HEK293 (cell line): ENCODE data around the gene CHST1.

ENCODE experiments used
- CTCF ChIA-PET: fragments of 350-600 bp; formaldehyde crosslinking; extraction: SDS; loops from one replicate; lab custom pipeline; 2021; ENCODE audit warnings: antibody characterized with exemption; lab: Yijun Ruan, JAX
- POLR2A ChIA-PET: fragments of 300-600 bp; formaldehyde crosslinking; extraction: SDS; loops from one replicate; lab custom pipeline; 2020; ENCODE audit warnings: antibody characterized with exemption, inconsistent platforms; lab: Yijun Ruan, JAX
- H3K27ac ChIP-seq: fragments of 200-500 bp; sonication (Bioruptor generic); 2 replicates; pipeline ENCODE4 v1.5.1; 2014; ENCODE audit warnings: low read depth, low read length, control low read depth, inconsistent platforms; ENCODE audit errors: extremely low read depth
- H3K36me3 ChIP-seq, 2 experiments: fragments of 200-500 bp in 1 of 2; sonication (Bioruptor generic) in 1 of 2; 1 replicate in 1 of 2; 2 replicates in 1 of 2; pipeline ENCODE4 v1.5.1; 2014 to 2017; ENCODE audit warnings: inconsistent platforms in 2 of 2, low read length in 2 of 2; ENCODE audit not compliant: control insufficient read depth in 2 of 2, insufficient read depth in 1 of 2
- H3K4me1 ChIP-seq: fragments of 200-500 bp; sonication (Bioruptor generic); 2 replicates; pipeline ENCODE4 v1.5.1; 2014; ENCODE audit warnings: mild to moderate bottlenecking, low read length, inconsistent platforms; ENCODE audit not compliant: control insufficient read depth, insufficient read depth
- H3K4me3 ChIP-seq: 2 replicates; pipeline ENCODE4 v1.5.1; 2011; ENCODE audit warnings: low read depth, mild to moderate bottlenecking, control low read depth, low read length, moderate library complexity
- H3K9me3 ChIP-seq: fragments of 200-500 bp; sonication (Bioruptor generic); 2 replicates; pipeline ENCODE4 v1.5.1; 2014; ENCODE audit warnings: low read depth, low read length, inconsistent platforms; ENCODE audit not compliant: control insufficient read depth, insufficient read depth
- FEZF1 ChIP-seq: fragments of 450-650 bp; formaldehyde crosslinking; IDR thresholded peaks from 2 replicates; pipeline ENCODE4 v1.5.1; 2016; ENCODE audit warnings: missing biosample characterization, missing genetic modification characterization
- PRDM10 ChIP-seq: fragments of 450-650 bp; formaldehyde crosslinking; IDR thresholded peaks from 2 replicates; pipeline ENCODE4 v1.5.1; 2016; ENCODE audit warnings: missing biosample characterization, missing genetic modification characterization
- SETDB1 ChIP-seq: IDR thresholded peaks from one replicate; pipeline ENCODE4 v1.6.1; 2017; ENCODE audit warnings: mild to moderate bottlenecking, low read length, moderate library complexity, mixed read lengths; ENCODE audit not compliant: insufficient read length
- TCF7L2 ChIP-seq: IDR thresholded peaks from 2 replicates; pipeline ENCODE4 v1.6.1; 2011; ENCODE audit warnings: low read depth, mild to moderate bottlenecking, inconsistent platforms, low read length, moderate library complexity, borderline replicate concordance
- WT1 ChIP-seq: fragments of 450-650 bp; formaldehyde crosslinking; IDR thresholded peaks from 2 replicates; pipeline ENCODE4 v1.5.1; 2016; ENCODE audit warnings: missing biosample characterization, missing genetic modification characterization
- ZBTB8A ChIP-seq: fragments of 450-650 bp; formaldehyde crosslinking; IDR thresholded peaks from 2 replicates; pipeline ENCODE4 v1.5.1; 2016; ENCODE audit warnings: missing biosample characterization, missing genetic modification characterization
- ZNF121 ChIP-seq: fragments of 450-650 bp; formaldehyde crosslinking; IDR thresholded peaks from 2 replicates; pipeline ENCODE4 v1.5.1; 2016; ENCODE audit warnings: missing biosample characterization, missing genetic modification characterization
- ZNF138 ChIP-seq: fragments of 450-650 bp; formaldehyde crosslinking; IDR thresholded peaks from 2 replicates; pipeline ENCODE4 v1.5.1; 2016; ENCODE audit warnings: missing biosample characterization, missing genetic modification characterization, borderline replicate concordance
- ZNF140 ChIP-seq: fragments of 450-650 bp; formaldehyde crosslinking; IDR thresholded peaks from 2 replicates; pipeline ENCODE4 v1.5.1; 2016; ENCODE audit warnings: missing biosample characterization, missing genetic modification characterization
- ZNF16 ChIP-seq: fragments of 450-650 bp; formaldehyde crosslinking; IDR thresholded peaks from 2 replicates; pipeline ENCODE4 v1.5.1; 2016; ENCODE audit warnings: low read depth, missing biosample characterization, missing genetic modification characterization
- ZNF184 ChIP-seq: fragments of 450-650 bp; IDR thresholded peaks from 2 replicates; pipeline ENCODE4 v1.5.1; 2018; ENCODE audit warnings: missing biosample characterization, mild to moderate bottlenecking, missing genetic modification characterization
- ZNF19 ChIP-seq: fragments of 450-650 bp; formaldehyde crosslinking; IDR thresholded peaks from 2 replicates; pipeline ENCODE4; 2016; ENCODE audit warnings: missing biosample characterization, missing genetic modification characterization, low read depth
- ZNF280C ChIP-seq: fragments of 450-650 bp; formaldehyde crosslinking; IDR thresholded peaks from 2 replicates; pipeline ENCODE4 v1.5.1; 2016; ENCODE audit warnings: missing biosample characterization, missing genetic modification characterization
- ZNF341 ChIP-seq: fragments of 450-650 bp; formaldehyde crosslinking; IDR thresholded peaks from 2 replicates; pipeline ENCODE4; 2016; ENCODE audit warnings: low read depth, missing biosample characterization, missing genetic modification characterization
- ZNF391 ChIP-seq: fragments of 450-650 bp; formaldehyde crosslinking; IDR thresholded peaks from 2 replicates; pipeline ENCODE4 v1.5.1; 2016; ENCODE audit warnings: low read depth, missing biosample characterization, missing genetic modification characterization, borderline replicate concordance
- ZNF394 ChIP-seq: fragments of 450-650 bp; formaldehyde crosslinking; IDR thresholded peaks from 2 replicates; pipeline ENCODE4 v1.5.1; 2016; ENCODE audit warnings: missing biosample characterization, missing genetic modification characterization, mild to moderate bottlenecking, moderate library complexity, borderline replicate concordance
- ZNF398 ChIP-seq: fragments of 450-650 bp; formaldehyde crosslinking; IDR thresholded peaks from 2 replicates; pipeline ENCODE4 v1.5.1; 2017; ENCODE audit warnings: missing biosample characterization, missing genetic modification characterization
- ZNF473 ChIP-seq: fragments of 450-650 bp; formaldehyde crosslinking; IDR thresholded peaks from 2 replicates; pipeline ENCODE4 v1.5.1; 2017; ENCODE audit warnings: missing biosample characterization, missing genetic modification characterization
- ZNF521 ChIP-seq: fragments of 450-650 bp; formaldehyde crosslinking; IDR thresholded peaks from 2 replicates; pipeline ENCODE4 v1.5.1; 2017; ENCODE audit warnings: missing biosample characterization, mild to moderate bottlenecking, missing genetic modification characterization
- ZNF529 ChIP-seq: fragments of 450-650 bp; formaldehyde crosslinking; IDR thresholded peaks from 2 replicates; pipeline ENCODE4 v1.5.1; 2017; ENCODE audit warnings: missing genetic modification characterization, missing biosample characterization; ENCODE audit not compliant: insufficient replicate concordance
- ZNF530 ChIP-seq: fragments of 450-650 bp; formaldehyde crosslinking; IDR thresholded peaks from 2 replicates; pipeline ENCODE4 v1.5.1; 2016; ENCODE audit warnings: low read depth, missing biosample characterization, missing genetic modification characterization
- ZNF571 ChIP-seq: fragments of 450-650 bp; formaldehyde crosslinking; IDR thresholded peaks from 2 replicates; pipeline ENCODE4 v1.5.0; 2017; ENCODE audit warnings: missing biosample characterization, missing genetic modification characterization
- ZNF624 ChIP-seq: fragments of 450-650 bp; formaldehyde crosslinking; IDR thresholded peaks from 2 replicates; pipeline ENCODE4 v1.5.1; 2017; ENCODE audit warnings: missing biosample characterization, missing genetic modification characterization
- ZNF626 ChIP-seq: fragments of 450-650 bp; sonication (Bioruptor Pico); formaldehyde crosslinking; IDR thresholded peaks from 2 replicates; pipeline ENCODE4 v1.5.1; 2018; ENCODE audit warnings: missing biosample characterization, missing genetic modification characterization, inconsistent platforms
- ZNF670 ChIP-seq: fragments of 450-650 bp; formaldehyde crosslinking; IDR thresholded peaks from 2 replicates; pipeline ENCODE4 v1.5.1; 2016; ENCODE audit warnings: missing biosample characterization, missing genetic modification characterization, low read depth
- ZNF677 ChIP-seq: fragments of 450-650 bp; IDR thresholded peaks from 2 replicates; pipeline ENCODE4 v1.5.0; 2018; ENCODE audit warnings: missing biosample characterization, mild to moderate bottlenecking, missing genetic modification characterization, moderate library complexity
- ZSCAN5A ChIP-seq: fragments of 450-650 bp; formaldehyde crosslinking; IDR thresholded peaks from 2 replicates; pipeline ENCODE4 v1.5.1; 2016; ENCODE audit warnings: missing biosample characterization, missing genetic modification characterization

Gene CHST1

GRCh38 chr11:45659818-45660160, 5.6 kb downstream of the CHST1 start:
- no peaks in the 10 kb centered on the region for H3K36me3 ChIP-seq
- no peak overlapping the region for H3K27ac ChIP-seq
- H3K4me1 ChIP-seq: no peaks in the 10 kb centered on the region
- ChIA-PET CTCF (interaction anchor here (1.0 to 2.0 kb wide), 2 partner anchors 288 to 325 kb away, joined by 3 to 8 read pairs; no protein-coding TSS in a partner anchor), POLR2A (no interaction called here)
- TF ChIP-seq ZNF530: no peak
- TF ChIP-seq ZNF19 (tag by site-specific recombination): no peak
- TF ChIP-seq ZNF138: no peak
- TF ChIP-seq SETDB1: no peak
- TF ChIP-seq PRDM10: no peak
- TF ChIP-seq FEZF1 (tag by site-specific recombination): no peak
- TF ChIP-seq ZNF280C (tag by site-specific recombination): no peak
- no peak for TF ChIP-seq ZNF184
- TF ChIP-seq ZNF571 (tag by site-specific recombination): no peak
- TF ChIP-seq ZNF521 (tag by site-specific recombination): no peak
- no peak for TF ChIP-seq ZNF398 (tag by site-specific recombination)
- no peak for TF ChIP-seq ZNF140 (tag by site-specific recombination)
- H3K4me3 ChIP-seq: no peak overlapping the region
- no peaks in the 10 kb centered on the region for H3K9me3 ChIP-seq

- no peak for TF ChIP-seq ZNF341 (tag by site-specific recombination)
- TF ChIP-seq WT1 (tag by site-specific recombination): no peak
- no peak for TF ChIP-seq ZNF677 (tag by site-specific recombination)
- no peak for TF ChIP-seq ZNF670 (tag by site-specific recombination)
- TF ChIP-seq ZBTB8A: no peak
- TF ChIP-seq ZNF16 (tag by site-specific recombination): no peak
- no peak for TF ChIP-seq ZNF624 (tag by site-specific recombination)
- no peak for TF ChIP-seq ZNF394 (tag by site-specific recombination)
- TF ChIP-seq ZNF571 (tag by site-specific recombination): no peak
- no peak for TF ChIP-seq ZNF626 (tag by site-specific recombination)
- no peak for TF ChIP-seq ZNF473 (tag by site-specific recombination)
- no peak for TF ChIP-seq TCF7L2
- no peak for TF ChIP-seq ZNF121 (tag by site-specific recombination)
- no peak for TF ChIP-seq ZNF391
- no peak for TF ChIP-seq ZNF529 (tag by site-specific recombination)
- TF ChIP-seq ZSCAN5A (tag by site-specific recombination): no peak
- no peaks in the 10 kb centered on the region for H3K36me3 ChIP-seq
- H3K4me3 ChIP-seq: no peak overlapping the region
- ChIA-PET POLR2A (no interaction called here), CTCF (interaction anchor here (1.2 to 2.0 kb wide), 2 partner anchors 19 to 288 kb away, joined by 3 to 8 read pairs; no protein-coding TSS in a partner anchor)
- no peaks in the 10 kb centered on the region for H3K4me1 ChIP-seq
- no peak overlapping the region for H3K27ac ChIP-seq
- H3K9me3 ChIP-seq: no peaks in the 10 kb centered on the region
Measured at GRCh38 chr11:45659031-45659817, 6.2 kb downstream of the CHST1 start.
